ENCODE data around the gene STC2. TPM values are rescaled to one million over a fixed set of nuclear protein-coding genes. Genes with fewer than 3 reads are reported as not detected.
A peak's percentile ranks its signal among the peaks of the same experiment; 100 is the strongest.

The STC2 gene
- total RNA-seq, 4 donors from 2014 or later = 0.90 to 3.9 (median 1.2) TPM

DNA sequence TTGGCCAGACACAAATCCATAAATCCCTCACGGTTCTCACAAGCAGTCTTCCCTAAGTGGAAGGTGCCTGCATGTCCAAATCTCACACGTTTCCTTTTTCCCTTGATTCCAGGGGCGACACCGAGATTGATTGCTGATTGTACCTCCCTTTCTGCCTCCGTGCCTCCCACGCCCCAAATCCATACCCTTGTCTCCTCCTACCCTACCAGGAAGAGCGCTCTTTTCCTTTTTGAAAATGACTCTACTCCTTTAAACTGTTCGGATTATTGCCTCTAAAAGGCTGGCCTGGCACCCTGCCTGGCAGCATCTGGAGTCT, 4.5 kb downstream of the STC2 start:
- Histone ChIP-seq H3K4me1 (peaks cover 0 to 40% (median 19%) of the 10 kb centered on the region in 4 donors), H3K27me3 (peaks cover 0 to 47% of the 10 kb centered on the region in 2 donors), H3K36me3 (no peaks in the 10 kb centered on the region), H3K4me3 (no peak overlapping the region), H3K27ac (peak overlapping the region in 1 of 4 donors; percentile 20), H3K9me3 (no peaks in the 10 kb centered on the region)
- WGBS, 2 donors = 64 to 66% methylated on average over 8 of the region's 8 CpGs
- TF ChIP-seq POLR2A (IDR thresholded peaks at IDR 0.05) (no peak), CTCF (IDR thresholded peaks at IDR 0.05) (no peak), EP300 (IDR thresholded peaks at IDR 0.05) (no peak)
- DNase-seq (ENCODE audit: low spot score in 2 of 2) = no peak

DNA sequence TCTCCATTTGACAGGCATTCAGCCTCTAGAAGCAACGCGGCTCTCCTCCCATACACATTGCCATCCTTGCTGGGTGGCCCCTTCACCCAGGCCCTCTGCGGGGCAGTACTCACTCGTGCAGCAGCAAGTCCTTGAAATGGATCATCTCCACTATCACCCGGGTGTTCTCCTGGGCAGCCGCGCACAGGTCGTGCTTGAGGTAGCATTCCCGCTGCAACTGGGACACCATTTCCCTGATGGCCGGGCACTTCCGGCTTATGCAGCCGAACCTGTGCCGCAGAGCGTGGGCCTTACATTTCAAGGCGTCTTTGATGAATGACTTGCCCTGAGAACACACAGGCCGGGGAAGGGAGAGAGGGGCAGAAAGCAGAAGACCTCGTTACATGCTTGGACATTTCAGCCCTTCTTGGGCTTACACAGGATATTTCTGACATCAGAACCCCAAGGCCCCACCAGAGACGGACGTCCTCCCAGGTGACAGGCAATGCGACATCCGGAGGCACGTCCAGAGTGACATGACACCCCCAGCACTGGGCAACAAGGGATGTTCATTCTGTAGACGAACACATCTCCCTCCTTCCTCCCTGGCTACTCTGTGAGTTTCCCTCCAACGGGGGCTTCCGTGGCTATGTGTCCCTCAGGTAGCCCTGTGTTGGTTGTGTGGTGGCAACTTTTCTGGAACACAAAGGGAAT, 5.0 kb downstream of the STC2 start:
- no peak overlapping the region for H3K27ac ChIP-seq
- DNase-seq (ENCODE audit: low spot score in 2 of 2) = no peak
- no peak for TF ChIP-seq POLR2A (IDR thresholded peaks at IDR 0.05)
- no peak for TF ChIP-seq CTCF (IDR thresholded peaks at IDR 0.05)
- no peak for TF ChIP-seq EP300 (IDR thresholded peaks at IDR 0.05)
- peaks cover 0 to 42% of the 10 kb centered on the region in 2 donors for H3K27me3 ChIP-seq
- H3K9me3 ChIP-seq = no peaks in the 10 kb centered on the region
- H3K4me3 ChIP-seq = no peak overlapping the region
- no peaks in the 10 kb centered on the region for H3K36me3 ChIP-seq
- peaks cover 0 to 35% (median 14%) of the 10 kb centered on the region in 4 donors for H3K4me1 ChIP-seq
- WGBS, 2 donors = 91 to 94% methylated on average over 24 to 25 of the region's 25 CpGs

DNA sequence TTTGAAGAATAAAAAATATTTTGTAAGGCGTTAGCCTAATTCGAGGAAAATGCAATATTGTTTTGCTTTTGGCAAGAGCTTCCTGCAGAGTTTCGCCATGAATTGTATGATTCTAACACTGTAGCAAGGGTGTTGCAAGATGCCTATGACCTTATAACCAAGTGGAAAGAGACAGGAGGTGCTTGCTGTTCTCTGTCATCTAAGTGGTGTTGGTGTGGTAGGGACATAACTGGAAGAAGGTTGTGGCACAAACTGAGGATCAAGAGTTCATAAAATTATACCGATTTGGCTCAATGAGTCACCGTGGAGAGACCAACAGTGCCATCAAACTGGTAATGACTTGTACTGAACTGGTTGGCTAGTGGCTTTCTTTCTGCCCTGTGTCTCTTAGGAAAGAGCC, 6.3 kb downstream of the STC2 start:
- H3K9me3 ChIP-seq = no peaks in the 10 kb centered on the region
- peak overlapping the region in 1 of 4 donors; percentile 19 for H3K27ac ChIP-seq
- 59 to 70% methylated on average over 5 of the region's 5 CpGs for WGBS, 2 donors
- TF ChIP-seq CTCF (IDR thresholded peaks at IDR 0.05) (no peak), EP300 (IDR thresholded peaks at IDR 0.05) (no peak), POLR2A (IDR thresholded peaks at IDR 0.05) (no peak)
- H3K27me3 ChIP-seq = peaks cover 0 to 28% of the 10 kb centered on the region in 2 donors
- no peaks in the 10 kb centered on the region for H3K36me3 ChIP-seq
- H3K4me3 ChIP-seq = no peak overlapping the region
- H3K4me1 ChIP-seq = peaks cover 0 to 22% (median 2%) of the 10 kb centered on the region in 4 donors
- no peak for DNase-seq (ENCODE audit: low spot score in 2 of 2)

DNA sequence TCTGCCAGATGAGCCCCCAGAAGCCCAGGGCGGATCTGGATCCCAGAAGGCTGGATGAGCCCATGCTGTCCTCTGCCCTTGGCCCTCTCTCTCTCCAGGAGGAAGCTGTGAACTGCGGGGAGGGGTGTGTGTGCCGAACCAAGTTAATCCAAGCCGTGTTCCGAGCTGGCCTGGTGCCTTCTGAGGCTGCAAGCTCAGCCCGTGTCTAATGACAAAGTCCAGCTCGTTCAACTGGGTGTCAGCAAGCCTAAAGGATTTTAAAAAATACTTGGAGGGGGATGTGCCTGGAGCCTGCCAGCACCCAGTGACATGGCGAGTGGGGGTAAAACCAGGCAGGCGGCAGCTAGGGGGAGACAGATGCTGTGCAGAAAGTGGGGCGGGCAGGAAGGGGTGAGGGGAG, 8.0 kb downstream of the STC2 start:
- H3K9me3 ChIP-seq = no peaks in the 10 kb centered on the region
- H3K27ac ChIP-seq = peak overlapping the region in 1 of 4 donors; percentile 39
- H3K36me3 ChIP-seq = no peaks in the 10 kb centered on the region
- 56 to 57% methylated on average over 10 of the region's 10 CpGs for WGBS, 2 donors
- DNase-seq (ENCODE audit: low spot score in 2 of 2) = no peak
- peaks cover 0 to 13% of the 10 kb centered on the region in 2 donors for H3K27me3 ChIP-seq
- H3K4me1 ChIP-seq = peaks cover 0 to 30% (median 3%) of the 10 kb centered on the region in 4 donors
- H3K4me3 ChIP-seq = no peak overlapping the region
- no peak for TF ChIP-seq EP300 (IDR thresholded peaks at IDR 0.05)
- TF ChIP-seq POLR2A (IDR thresholded peaks at IDR 0.05) = no peak
- TF ChIP-seq CTCF (IDR thresholded peaks at IDR 0.05) = no peak

DNA sequence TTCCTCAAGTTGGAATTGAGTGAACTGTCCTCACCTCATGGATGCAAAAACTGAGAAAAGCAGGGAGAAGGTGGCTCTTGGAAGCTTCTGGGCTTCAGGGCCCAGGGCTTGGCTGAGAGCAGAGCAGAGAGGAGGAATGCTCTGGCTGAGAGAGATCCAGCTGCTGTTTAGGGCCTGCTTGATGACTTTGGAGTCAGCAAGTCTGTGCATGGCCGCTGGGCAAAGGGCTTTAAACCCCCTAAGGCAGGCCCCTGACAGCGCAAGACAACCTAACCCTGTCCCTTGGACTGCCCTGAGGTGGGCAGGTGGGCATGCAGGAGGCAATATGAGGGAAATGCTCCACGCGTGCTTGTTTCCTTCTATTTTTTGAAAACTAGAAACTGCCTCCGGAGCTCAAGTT, 8.6 kb downstream of the STC2 start:
- H3K9me3 ChIP-seq = no peaks in the 10 kb centered on the region
- DNase-seq (ENCODE audit: low spot score in 2 of 2) = no peak
- no peak overlapping the region for H3K4me3 ChIP-seq
- H3K27ac ChIP-seq = peak overlapping the region in 1 of 4 donors; percentile 39
- no peaks in the 10 kb centered on the region for H3K36me3 ChIP-seq
- 77 to 79% methylated on average over 5 of the region's 5 CpGs for WGBS, 2 donors
- TF ChIP-seq CTCF (IDR thresholded peaks at IDR 0.05) (no peak), POLR2A (IDR thresholded peaks at IDR 0.05) (no peak), EP300 (IDR thresholded peaks at IDR 0.05) (no peak)
- peaks cover 0 to 7% of the 10 kb centered on the region in 2 donors for H3K27me3 ChIP-seq
- H3K4me1 ChIP-seq = peaks cover 0 to 33% (median 3%) of the 10 kb centered on the region in 4 donors
